Psoas muscle (tissue), 8 donors: ENCODE results near the gene DNAJC8. TPM values are rescaled to one million over a fixed set of nuclear protein-coding genes. Genes with fewer than 3 reads are reported as not detected.

Experiments used
- ATAC-seq, 4 donors: fragments of 200-7000 bp; cut with Tn5 transposase; one replicate each; pipeline ENCODE4 v1.9.1; 2020; ENCODE audit warnings: moderate library complexity in 3 of 4, mild to moderate bottlenecking in 2 of 4
- DNase-seq, 2 donors: peaks; one replicate each; pipeline ENCODE4 v3.0.0-alpha.2; 2020
- H3K27ac ChIP-seq: fragments of 200-600 bp; one replicate; pipeline ENCODE4 v1.8.0; 2022
- H3K27me3 ChIP-seq, 3 donors: fragments of 200-600 bp in 1 of 3; one replicate each; pipeline versions ENCODE4 v1.6.1 to v1.8.0; 2013 to 2022; ENCODE audit warnings: low read length in 2 of 3, mild to moderate bottlenecking in 2 of 3, moderate library complexity in 1 of 3; ENCODE audit not compliant: insufficient read depth in 3 of 3
- H3K36me3 ChIP-seq, 2 donors: fragments of 200-600 bp in 1 of 2; one replicate each; pipeline versions ENCODE4 v1.6.1 to v1.8.0; 2013 to 2022; ENCODE audit warnings: low read depth in 1 of 2, mild to moderate bottlenecking in 1 of 2, moderate library complexity in 1 of 2; ENCODE audit not compliant: insufficient read depth in 1 of 2
- H3K4me1 ChIP-seq: fragments of 200-600 bp; one replicate; pipeline ENCODE4 v1.8.0; 2022
- H3K4me3 ChIP-seq: fragments of 200-600 bp; one replicate; pipeline ENCODE4 v1.8.0; 2022; ENCODE audit warnings: mild to moderate bottlenecking
- H3K9me3 ChIP-seq: fragments of 200-600 bp; one replicate; pipeline ENCODE4 v1.8.0; 2022
- CTCF ChIP-seq: fragments of 200-600 bp; IDR thresholded peaks from one replicate; pipeline ENCODE4 v1.8.0; 2022; ENCODE audit warnings: antibody characterized with exemption
- WGBS, 3 donors: extraction: QIAGEN DNeasy Blood & Tissue Kit; methylation state at CpG; one replicate each; pipeline versions ENCODE4 v1.1.6 to v1.1.7; 2013; 5-methylcytosine and 5-hydroxymethylcytosine counted together
- intact Hi-C, 2 donors: fragments of 100-400 bp; cut with DNase I; formaldehyde crosslinking; loops; one replicate each; pipeline versions ENCODE4 v1.11.0 to v1.14.2; 2022
- polyA plus RNA-seq, 3 donors: library from polyadenylated mRNA; stranded (reverse); fragments of 200-250 nt; gene quantifications; one replicate each; pipeline ENCODE4 v1.2.3, GENCODE V29; 2013
- total RNA-seq, 4 donors: library from RNA; stranded (reverse); fragmentation: NEBNext Ultra II Directional in 2 of 4; extraction: Animal tissue kit (Norgen Biotek cat#: 25700) in 2 of 4; gene quantifications; one replicate each; pipeline versions ENCODE4 v1.2.1 to v1.2.4, GENCODE V29; 2021 to 2023
- donor health status: healthy with polysubstance abuse.
- donor health status: DM: no; HTN: no; CAD: no; lungs with moderate emphysema.
- donor health status: Bipolar disorder and iron deficiency.
- donor health status: healthy.
- donor health status: DM: yes; HTN: yes; CAD: no.
- donor health status: DM: no; HTN: no; CAD: no.
- donor health status: DM: no; HTN: no; CAD: no.
- donor health status: DM: yes; HTN: yes; CAD: no.

DNAJC8 gene
- total and polyA plus RNA-seq, 7 donors = 46.6 to 116 (median 64.0) TPM

- intact Hi-C loops = no loop called here
- H3K27ac ChIP-seq = no peak overlapping the region
- TF ChIP-seq CTCF = no peak
These were observed 74.9 kb downstream of the DNAJC8 start for GRCh38 chr1:28157894-28158293.

GRCh38 chr1:28156821-28157220 lies 76.0 kb downstream of the DNAJC8 start:
- Histone ChIP-seq H3K4me3 (no peak overlapping the region), H3K27ac (no peak overlapping the region), H3K27me3 (no peaks in the 10 kb centered on the region), H3K9me3 (no peaks in the 10 kb centered on the region), H3K4me1 (no peaks in the 10 kb centered on the region), H3K36me3 (no peaks in the 10 kb centered on the region)
- intact Hi-C loops = no loop called here
- no peak for ATAC-seq
- DNase-seq = peak in 1 of 2 donors; percentile 32
- TF ChIP-seq CTCF = no peak
- 77 to 90% (median 88%) methylated on average over 4 of the region's 4 CpGs for WGBS, 3 donors

More at GRCh38 chr1:28157894-28158293, 74.9 kb downstream of the DNAJC8 start:
- ATAC-seq = no peak
- H3K27me3 ChIP-seq = no peaks in the 10 kb centered on the region
- no peak for DNase-seq
- WGBS, 3 donors = 87 to 94% (median 91%) methylated on average over 8 of the region's 8 CpGs
- H3K4me1 ChIP-seq = no peaks in the 10 kb centered on the region
- H3K36me3 ChIP-seq = no peaks in the 10 kb centered on the region
- H3K4me3 ChIP-seq = no peak overlapping the region
- no peaks in the 10 kb centered on the region for H3K9me3 ChIP-seq

- Histone ChIP-seq H3K27me3 (no peaks in the 10 kb centered on the region), H3K4me3 (no peak overlapping the region), H3K27ac (no peak overlapping the region), H3K9me3 (no peaks in the 10 kb centered on the region), H3K4me1 (no peaks in the 10 kb centered on the region), H3K36me3 (no peaks in the 10 kb centered on the region)
- no peak for DNase-seq
- no peak for TF ChIP-seq CTCF
- WGBS, 3 donors = 91 to 96% (median 92%) methylated on average over 4 of the region's 4 CpGs
- ATAC-seq = no peak
- intact Hi-C loops = no loop called here
These were observed 77.2 kb downstream of the DNAJC8 start for GRCh38 chr1:28155628-28156027.

- H3K4me1 ChIP-seq = no peaks in the 10 kb centered on the region
- TF ChIP-seq CTCF = no peak
- WGBS, 3 donors = 77 to 79% (median 79%) methylated on average over 9 of the region's 9 CpGs
- H3K27ac ChIP-seq = no peak overlapping the region
- H3K36me3 ChIP-seq = no peaks in the 10 kb centered on the region
- no peak for ATAC-seq
- no peak for DNase-seq
- no peak overlapping the region for H3K4me3 ChIP-seq
- intact Hi-C loops = no loop called here
- no peaks in the 10 kb centered on the region for H3K9me3 ChIP-seq
- H3K27me3 ChIP-seq = no peaks in the 10 kb centered on the region
These were observed 78.7 kb downstream of the DNAJC8 start for GRCh38 chr1:28154078-28154594.

Other genes with a start within 250 kb of the DNAJC8 start
- gene EYA3, start 144.4 kb downstream of the DNAJC8 start, total RNA-seq = 10 to 100 TPM; 13.1 to 15.3 (median 14.0) TPM
- 10 to 100 TPM in 1 of 3 donors, 1 to 10 TPM in 2; 3.6 to 10.8 (median 5.1) TPM for gene EYA3, start 144.4 kb downstream of the DNAJC8 start, polyA plus RNA-seq
- gene PTAFR, start 56.3 kb downstream of the DNAJC8 start, total RNA-seq = 1 to 10 TPM in 3 of 4 donors, under 1 TPM in 1; 0.92 to 1.4 (median 1.2) TPM
- under 1 TPM; 0.31 to 0.90 (median 0.49) TPM for gene PTAFR, start 56.3 kb downstream of the DNAJC8 start, polyA plus RNA-seq
- gene ATP5IF1, start 3.1 kb upstream of the DNAJC8 start, total RNA-seq = 100 to 1,000 TPM; 124 to 295 (median 217) TPM
- gene ATP5IF1, start 3.1 kb upstream of the DNAJC8 start, polyA plus RNA-seq = 100 to 1,000 TPM; 125 to 332 (median 293) TPM
- gene SESN2, start 26.5 kb upstream of the DNAJC8 start, total RNA-seq = 10 to 100 TPM in 3 of 4 donors, 1 to 10 TPM in 1; 8.1 to 25.5 (median 12.2) TPM
- 10 to 100 TPM in 2 of 3 donors, 1 to 10 TPM in 1; 9.1 to 34.9 (median 12.4) TPM for gene SESN2, start 26.5 kb upstream of the DNAJC8 start, polyA plus RNA-seq
- gene MED18, start 96.0 kb upstream of the DNAJC8 start, total RNA-seq = 10 to 100 TPM in 3 of 4 donors, 1 to 10 TPM in 1; 9.8 to 12.5 (median 11.7) TPM
- gene MED18, start 96.0 kb upstream of the DNAJC8 start, polyA plus RNA-seq = 10 to 100 TPM in 2 of 3 donors, 1 to 10 TPM in 1; 6.6 to 20.5 (median 17.7) TPM
- 10 to 100 TPM; 21.6 to 41.8 (median 29.8) TPM for gene PHACTR4, start 136.7 kb upstream of the DNAJC8 start, total RNA-seq
- 10 to 100 TPM; 11.7 to 25.1 (median 19.9) TPM for gene PHACTR4, start 136.7 kb upstream of the DNAJC8 start, polyA plus RNA-seq